H9 (cell line): ENCODE data around the gene MXI1. TPM values are rescaled to one million over a fixed set of nuclear protein-coding genes. Genes with fewer than 3 reads are reported as not detected.

Experiments used
- DNase-seq: peaks from one replicate; pipeline ENCODE4 v3.0.0-alpha.2; 2017
- H2AFZ ChIP-seq: one replicate; pipeline ENCODE4 v1.6.1; 2013; ENCODE audit warnings: mild to moderate bottlenecking, low read length, control low read depth, moderate library complexity
- H2AK5ac ChIP-seq: 2 replicates; pipeline ENCODE4 v1.6.1; 2013; ENCODE audit warnings: low read length, control low read depth, mixed read lengths; ENCODE audit not compliant: insufficient read length
- H2BK120ac ChIP-seq: one replicate; pipeline ENCODE4 v1.6.1; 2013; ENCODE audit warnings: low read depth, mild to moderate bottlenecking, low read length, control low read depth, inconsistent platforms; ENCODE audit not compliant: poor library complexity, severe bottlenecking
- H2BK12ac ChIP-seq: 2 replicates; pipeline ENCODE4 v1.6.1; 2013; ENCODE audit warnings: low read length, control low read depth, mixed read lengths, low read depth; ENCODE audit not compliant: insufficient read length
- H2BK15ac ChIP-seq: 2 replicates; pipeline ENCODE4 v1.6.1; 2013; ENCODE audit warnings: low read depth, low read length, control low read depth
- H2BK20ac ChIP-seq: one replicate; pipeline ENCODE4 v1.6.1; 2013; ENCODE audit warnings: low read depth, mild to moderate bottlenecking, low read length, control low read depth, inconsistent platforms; ENCODE audit not compliant: poor library complexity, severe bottlenecking
- H2BK5ac ChIP-seq: 2 replicates; pipeline ENCODE4 v1.6.1; 2013; ENCODE audit warnings: low read length, control low read depth, mixed read lengths; ENCODE audit not compliant: insufficient read length
- H3K14ac ChIP-seq: 2 replicates; pipeline ENCODE4 v1.6.1; 2013; ENCODE audit warnings: low read length, control low read depth; ENCODE audit not compliant: insufficient read depth
- H3K18ac ChIP-seq: 2 replicates; pipeline ENCODE4 v1.6.1; 2013; ENCODE audit warnings: low read depth, mild to moderate bottlenecking, mixed read lengths, low read length, control low read depth; ENCODE audit not compliant: insufficient read length
- H3K23ac ChIP-seq: 2 replicates; pipeline ENCODE4 v1.6.1; 2013; ENCODE audit warnings: low read length, control low read depth, mixed read lengths, low read depth; ENCODE audit not compliant: insufficient read length
- H3K23me2 ChIP-seq: 2 replicates; pipeline ENCODE4 v1.6.1; 2013; ENCODE audit warnings: low read depth, mild to moderate bottlenecking, mixed read lengths, low read length, control low read depth; ENCODE audit not compliant: insufficient read length, poor library complexity, severe bottlenecking
- H3K27ac ChIP-seq: 2 replicates; pipeline ENCODE4 v1.5.1; 2013; ENCODE audit warnings: low read length, control low read depth, mixed read lengths, low read depth; ENCODE audit not compliant: insufficient read length
- H3K27me3 ChIP-seq: 2 replicates; pipeline ENCODE4 v1.6.1; 2013; ENCODE audit warnings: low read length, control low read depth, inconsistent platforms; ENCODE audit not compliant: insufficient read depth
- H3K4ac ChIP-seq: 2 replicates; pipeline ENCODE4 v1.6.1; 2013; ENCODE audit warnings: low read depth, mild to moderate bottlenecking, control low read depth, inconsistent platforms, low read length, moderate library complexity
- H3K4me1 ChIP-seq: 2 replicates; pipeline ENCODE4 v1.6.1; 2013; ENCODE audit warnings: low read length, control low read depth, inconsistent platforms; ENCODE audit not compliant: insufficient read depth
- H3K4me2 ChIP-seq: 2 replicates; pipeline ENCODE4 v1.6.1; 2013; ENCODE audit warnings: low read length, control low read depth, mixed read lengths; ENCODE audit not compliant: insufficient read length, insufficient read depth
- H3K56ac ChIP-seq: 2 replicates; pipeline ENCODE4 v1.6.1; 2013; ENCODE audit warnings: low read depth, mild to moderate bottlenecking, mixed read lengths, low read length, control low read depth; ENCODE audit not compliant: insufficient read length
- H3K79me1 ChIP-seq: 2 replicates; pipeline ENCODE4 v1.6.1; 2013; ENCODE audit warnings: low read depth, mild to moderate bottlenecking, moderate library complexity, low read length, control low read depth, inconsistent platforms; ENCODE audit not compliant: insufficient read depth, poor library complexity, severe bottlenecking
- H3K79me2 ChIP-seq: 2 replicates; pipeline ENCODE4 v1.6.1; 2013; ENCODE audit warnings: low read length, control low read depth, inconsistent platforms; ENCODE audit not compliant: insufficient read depth
- H3K9ac ChIP-seq: 2 replicates; pipeline ENCODE4 v1.6.1; 2013; ENCODE audit warnings: low read length, control low read depth, mixed read lengths; ENCODE audit not compliant: insufficient read length; ENCODE audit errors: extremely low read depth
- H3K9me3 ChIP-seq: one replicate; pipeline ENCODE4 v1.6.1; 2013; ENCODE audit warnings: low read depth, low read length, inconsistent platforms; ENCODE audit not compliant: control insufficient read depth
- H3T11ph ChIP-seq: one replicate; pipeline ENCODE4 v1.6.1; 2013; ENCODE audit warnings: mild to moderate bottlenecking, low read length, control low read depth, inconsistent platforms
- H4K20me1 ChIP-seq: one replicate; pipeline ENCODE4 v1.6.1; 2013; ENCODE audit not compliant: control insufficient read depth, insufficient read length, insufficient read depth
- H4K5ac ChIP-seq: 2 replicates; pipeline ENCODE4 v1.6.1; 2013; ENCODE audit warnings: low read depth, mild to moderate bottlenecking, mixed read lengths, low read length, control low read depth; ENCODE audit not compliant: insufficient read length
- H4K8ac ChIP-seq: replicated peaks from 2 replicates; pipeline ENCODE4 v1.6.1; 2013; ENCODE audit warnings: low read length, control low read depth, mixed read lengths, low read depth; ENCODE audit not compliant: insufficient read length
- H4K91ac ChIP-seq: 2 replicates; pipeline ENCODE4 v1.6.1; 2013; ENCODE audit warnings: low read depth, mild to moderate bottlenecking, moderate library complexity, mixed read lengths, low read length, control low read depth; ENCODE audit not compliant: insufficient read length
- H3K27ac Mint-ChIP-seq, 3 experiments: 2 replicates in 2 of 3; 3 replicates in 1 of 3; pipeline ENCODE4 v1.8.0; 2020 to 2021; ENCODE audit warnings: mixed read lengths in 3 of 3, mild to moderate bottlenecking in 1 of 3, moderate library complexity in 1 of 3
- H3K27me3 Mint-ChIP-seq: 2 replicates; pipeline ENCODE4 v1.8.0; 2021; ENCODE audit warnings: low read depth, mild to moderate bottlenecking, moderate library complexity, mixed read lengths
- H3K36me3 Mint-ChIP-seq, 3 experiments: 2 replicates in 2 of 3; 3 replicates in 1 of 3; pipeline ENCODE4 v1.8.0; 2020 to 2021; ENCODE audit warnings: low read depth in 3 of 3, mixed read lengths in 3 of 3; ENCODE audit not compliant: insufficient read depth in 1 of 3
- H3K4me1 Mint-ChIP-seq, 2 experiments: 2 replicates each; pipeline ENCODE4 v1.8.0; 2020; ENCODE audit warnings: mixed read lengths in 2 of 2
- H3K4me3 Mint-ChIP-seq, 2 experiments: 2 replicates in 1 of 2; 3 replicates in 1 of 2; pipeline ENCODE4 v1.8.0; 2020 to 2021; ENCODE audit warnings: mild to moderate bottlenecking in 2 of 2, mixed read lengths in 2 of 2, moderate library complexity in 1 of 2
- H3K9me3 Mint-ChIP-seq, 2 experiments: 2 replicates in 1 of 2; 3 replicates in 1 of 2; pipeline ENCODE4 v1.8.0; 2020; ENCODE audit warnings: mild to moderate bottlenecking in 2 of 2, mixed read lengths in 2 of 2, moderate library complexity in 1 of 2
- CTCF ChIP-seq: fragments of 200-600 bp; sonication (generic); conservative IDR thresholded peaks from 3 replicates; pipeline ENCODE4 v1.8.0; 2021; ENCODE audit warnings: antibody characterized with exemption, mild to moderate bottlenecking
- WGBS: extraction: QIAGEN DNeasy Blood & Tissue Kit; methylation state at CpG from one replicate; pipeline ENCODE4 v1.1.7; 2013; ENCODE audit warnings: missing lambda C conversion rate, low lambda C conversion rate, mixed read lengths; ENCODE audit not compliant: insufficient read length; ENCODE audit errors: extremely low coverage; 5-methylcytosine and 5-hydroxymethylcytosine counted together
- total RNA-seq: library from RNA; stranded (reverse); gene quantifications from 2 replicates; pipeline ENCODE4 v1.2.1, GENCODE V29; 2021

The MXI1 gene
- total RNA-seq, 1 experiment from 2014 or later: 5.6 TPM

- H3K27me3 Mint-ChIP-seq: no peaks in the 10 kb centered on the region
- Histone ChIP-seq H2AK5ac (no peak within 1 kb of the TSS), H2BK5ac (peak within 1 kb of the TSS; percentile 89), H2BK12ac (no peak within 1 kb of the TSS), H3T11ph (no peak within 1 kb of the TSS), H3K79me1 (peaks cover 2% of the 10 kb centered on the region), H3K18ac (peak within 1 kb of the TSS; percentile 98), H4K20me1 (no peaks in the 10 kb centered on the region), H3K27me3 (no peaks in the 10 kb centered on the region), H3K4me1 (no peaks in the 10 kb centered on the region), H2BK20ac (no peak within 1 kb of the TSS), H3K56ac (no peak within 1 kb of the TSS), H3K4ac (no peak within 1 kb of the TSS; the same call in 1 of the 2 replicates), H3K14ac (peak within 1 kb of the TSS; percentile 93), H4K91ac (no peak within 1 kb of the TSS), H2AFZ (no peak within 1 kb of the TSS), H3K23ac (no peak within 1 kb of the TSS), H4K5ac (peak within 1 kb of the TSS; percentile 69), H3K79me2 (peaks cover 10% of the 10 kb centered on the region), H2BK15ac (no peak within 1 kb of the TSS), H3K27ac (peak within 1 kb of the TSS; percentile 94), H3K9ac (peak within 1 kb of the TSS; percentile 98), H4K8ac (no peak within 1 kb of the TSS), H3K4me2 (peak within 1 kb of the TSS; percentile 70), H3K9me3 (no peaks in the 10 kb centered on the region), H2BK120ac (peak within 1 kb of the TSS; percentile 44), H3K23me2 (no peaks in the 10 kb centered on the region)
- H3K9me3 Mint-ChIP-seq: no peaks in the 10 kb centered on the region
- peaks cover 12 to 27% of the 10 kb centered on the region in 2 experiments for H3K4me1 Mint-ChIP-seq
- H3K36me3 Mint-ChIP-seq: peaks cover 23 to 41% (median 41%) of the 10 kb centered on the region in 3 experiments; a peak in 6 of 7 replicates
- H3K4me3 Mint-ChIP-seq: peak within 1 kb of the TSS; percentile 98 to 99
- DNase-seq: peak; percentile 98
- WGBS: no CpG with 5 or more reads among the region's 42 CpGs
- H3K27ac Mint-ChIP-seq: peak within 1 kb of the TSS; percentile 98 to 100 (median 99)
- no peak for TF ChIP-seq CTCF
These were observed 97.5 kb downstream of the MXI1 start, which contains the start of gene SMNDC1 for GRCh38 chr10:110304780-110305421. SMNDC1 (minus strand) TSS chr10:110304920; CDS start chr10:110303587, 1,333 bp downstream.
